ENCODE data around the gene GRIN3A. TPM values are rescaled to one million over a fixed set of nuclear protein-coding genes. Genes with fewer than 3 reads are reported as not detected.
A peak's percentile ranks its signal among the peaks of the same experiment; 100 is the strongest.
"Not testable (repeated sequence)": the region's sequence is repeated elsewhere in the genome, so short reads cannot be mapped to it uniquely, and the experiment has no call there.

Gene GRIN3A
- total RNA-seq, 1 donor from 2014 or later = not detected

GRCh38 chr9:101549472-101550098 lies 188.9 kb downstream of the GRIN3A start:
- not testable (repeated sequence) for H3F3A ChIP-seq (ENCODE audit: low read depth); H3K4me1 ChIP-seq; H3K9me3 Mint-ChIP-seq; H3K79me2 ChIP-seq (ENCODE audit: low read depth); H3K4me2 ChIP-seq; H3K4me3 ChIP-seq; H2AFZ ChIP-seq (replicated peaks); H4K20me1 ChIP-seq (ENCODE audit: low read depth); H3K4me3 Mint-ChIP-seq; H3K27me3 Mint-ChIP-seq (ENCODE audit: insufficient read depth, low read depth); H3K27ac ChIP-seq; H3K27ac Mint-ChIP-seq; H3K9me3 ChIP-seq (ENCODE audit: low read depth); H3K4me1 Mint-ChIP-seq; H3K27me3 ChIP-seq; H3K9ac ChIP-seq
- peaks cover 52% of the 10 kb centered on the region for H3K36me3 Mint-ChIP-seq
- TF ChIP-seq CTCF (IDR thresholded peaks at IDR 0.05) = peak; percentile 49
- peak; percentile 10 for DNase-seq (ENCODE audit: low spot score)
- peaks cover 49% of the 10 kb centered on the region for H3K36me3 ChIP-seq

- no peak overlapping the region for H3K4me2 ChIP-seq
- H3K27ac Mint-ChIP-seq = no peak overlapping the region
- no peaks in the 10 kb centered on the region for H3K4me1 Mint-ChIP-seq
- H3K9me3 ChIP-seq (ENCODE audit: low read depth) = no peaks in the 10 kb centered on the region
- no peaks in the 10 kb centered on the region for H3K4me1 ChIP-seq
- H3K4me3 ChIP-seq = no peak overlapping the region
- H3K27me3 ChIP-seq = no peaks in the 10 kb centered on the region
- DNase-seq (ENCODE audit: low spot score) = no peak
- no peak overlapping the region for H3K9ac ChIP-seq
- peaks cover 21% of the 10 kb centered on the region for H4K20me1 ChIP-seq (ENCODE audit: low read depth)
- H3K79me2 ChIP-seq (ENCODE audit: low read depth) = peaks cover 11% of the 10 kb centered on the region
- H3F3A ChIP-seq (ENCODE audit: low read depth) = no peaks in the 10 kb centered on the region
- TF ChIP-seq EZH2 (IDR thresholded peaks at IDR 0.05) = no peak
- no peak for TF ChIP-seq CTCF (IDR thresholded peaks at IDR 0.05)
- no peak for TF ChIP-seq EZH2phosphoT487 (IDR thresholded peaks at IDR 0.05)
- no peak overlapping the region for H2AFZ ChIP-seq (replicated peaks)
- no peak overlapping the region for H3K27ac ChIP-seq
- H3K4me3 Mint-ChIP-seq = no peak overlapping the region
- H3K9me3 Mint-ChIP-seq = no peaks in the 10 kb centered on the region
- H3K36me3 ChIP-seq = peaks cover 32% of the 10 kb centered on the region
- peaks cover 2% of the 10 kb centered on the region for H3K27me3 Mint-ChIP-seq (ENCODE audit: insufficient read depth, low read depth)
- H3K36me3 Mint-ChIP-seq = peaks cover 23% of the 10 kb centered on the region
Observed at GRCh38 chr9:101543098-101543735, 195.2 kb downstream of the GRIN3A start.

GRCh38 chr9:101540069-101540468 lies 198.4 kb downstream of the GRIN3A start:
- no peaks in the 10 kb centered on the region for H3K4me1 ChIP-seq
- no peaks in the 10 kb centered on the region for H3K9me3 ChIP-seq (ENCODE audit: low read depth)
- no peak overlapping the region for H3K4me2 ChIP-seq
- Mint-ChIP-seq H3K36me3 (peaks cover 4% of the 10 kb centered on the region), H3K4me1 (peaks cover 8% of the 10 kb centered on the region), H3K27ac (no peak overlapping the region), H3K27me3 (ENCODE audit: insufficient read depth, low read depth) (peaks cover 2% of the 10 kb centered on the region), H3K4me3 (no peak overlapping the region), H3K9me3 (no peaks in the 10 kb centered on the region)
- no peak overlapping the region for H2AFZ ChIP-seq (replicated peaks)
- H3K79me2 ChIP-seq (ENCODE audit: low read depth) = peaks cover 42% of the 10 kb centered on the region
- H4K20me1 ChIP-seq (ENCODE audit: low read depth) = peaks cover 53% of the 10 kb centered on the region
- DNase-seq (ENCODE audit: low spot score) = no peak
- no peak overlapping the region for H3K9ac ChIP-seq
- no peak overlapping the region for H3K4me3 ChIP-seq
- no peaks in the 10 kb centered on the region for H3K27me3 ChIP-seq
- H3F3A ChIP-seq (ENCODE audit: low read depth) = no peaks in the 10 kb centered on the region
- peaks cover 15% of the 10 kb centered on the region for H3K36me3 ChIP-seq
- no peak overlapping the region for H3K27ac ChIP-seq
- TF ChIP-seq CTCF (IDR thresholded peaks at IDR 0.05) (no peak), EZH2phosphoT487 (IDR thresholded peaks at IDR 0.05) (no peak)
